ENCODE measurements around the gene ADAM22.

DNA sequence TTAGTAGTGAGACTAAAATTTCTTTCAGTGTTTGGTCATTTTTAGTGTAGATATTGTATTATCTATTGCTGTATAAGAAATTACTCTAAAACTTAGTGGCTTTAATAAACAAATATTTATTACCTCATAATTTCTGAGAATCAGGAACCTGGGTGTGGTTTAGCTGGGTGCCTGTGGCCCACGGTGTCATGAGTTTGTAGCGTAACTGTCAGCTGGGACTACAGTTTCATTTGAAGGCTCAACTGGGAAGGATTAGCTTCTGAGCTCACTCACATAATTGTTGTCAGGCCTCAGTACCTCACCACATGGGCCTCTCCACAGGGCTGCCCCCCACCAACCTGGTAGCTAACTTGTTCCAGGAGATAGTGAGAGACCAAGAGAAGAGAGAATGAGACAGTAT lies 187.3 kb downstream of the ADAM22 start:
- no peak for TF ChIP-seq SIN3A (IDR thresholded peaks at IDR 0.05; ENCODE audit: borderline replicate concordance, insufficient read depth, low read length)
- no peak for TF ChIP-seq POLR2AphosphoS5 (IDR thresholded peaks at IDR 0.05; ENCODE audit: low read depth, low read length)
- TF ChIP-seq TAF1 (IDR thresholded peaks at IDR 0.05; ENCODE audit: borderline replicate concordance, insufficient read depth, low read length) = no peak
- TF ChIP-seq FOXP2 (optimal IDR thresholded peaks at IDR 0.05; ENCODE audit: borderline replicate concordance, extremely low read depth, extremely low read length, insufficient read depth) = no peak
- TF ChIP-seq, protein P1, sequence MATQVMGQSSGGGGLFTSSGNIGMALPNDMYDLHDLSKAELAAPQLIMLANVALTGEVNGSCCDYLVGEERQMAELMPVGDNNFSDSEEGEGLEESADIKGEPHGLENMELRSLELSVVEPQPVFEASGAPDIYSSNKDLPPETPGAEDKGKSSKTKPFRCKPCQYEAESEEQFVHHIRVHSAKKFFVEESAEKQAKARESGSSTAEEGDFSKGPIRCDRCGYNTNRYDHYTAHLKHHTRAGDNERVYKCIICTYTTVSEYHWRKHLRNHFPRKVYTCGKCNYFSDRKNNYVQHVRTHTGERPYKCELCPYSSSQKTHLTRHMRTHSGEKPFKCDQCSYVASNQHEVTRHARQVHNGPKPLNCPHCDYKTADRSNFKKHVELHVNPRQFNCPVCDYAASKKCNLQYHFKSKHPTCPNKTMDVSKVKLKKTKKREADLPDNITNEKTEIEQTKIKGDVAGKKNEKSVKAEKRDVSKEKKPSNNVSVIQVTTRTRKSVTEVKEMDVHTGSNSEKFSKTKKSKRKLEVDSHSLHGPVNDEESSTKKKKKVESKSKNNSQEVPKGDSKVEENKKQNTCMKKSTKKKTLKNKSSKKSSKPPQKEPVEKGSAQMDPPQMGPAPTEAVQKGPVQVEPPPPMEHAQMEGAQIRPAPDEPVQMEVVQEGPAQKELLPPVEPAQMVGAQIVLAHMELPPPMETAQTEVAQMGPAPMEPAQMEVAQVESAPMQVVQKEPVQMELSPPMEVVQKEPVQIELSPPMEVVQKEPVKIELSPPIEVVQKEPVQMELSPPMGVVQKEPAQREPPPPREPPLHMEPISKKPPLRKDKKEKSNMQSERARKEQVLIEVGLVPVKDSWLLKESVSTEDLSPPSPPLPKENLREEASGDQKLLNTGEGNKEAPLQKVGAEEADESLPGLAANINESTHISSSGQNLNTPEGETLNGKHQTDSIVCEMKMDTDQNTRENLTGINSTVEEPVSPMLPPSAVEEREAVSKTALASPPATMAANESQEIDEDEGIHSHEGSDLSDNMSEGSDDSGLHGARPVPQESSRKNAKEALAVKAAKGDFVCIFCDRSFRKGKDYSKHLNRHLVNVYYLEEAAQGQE (IDR thresholded peaks at IDR 0.05; ENCODE audit: insufficient read depth in 1 of 2, low read depth in 2 of 2, low read length in 2 of 2) = no peak

Data from PFSK-1 (cell line).